Tibial nerve (tissue), 3 donors: Measurements from ENCODE around the gene AKAP6.

ENCODE experiments used
- CTCF ChIP-seq, 5 experiments: fragments of 200-600 bp in 3 of 5; fragments of 450-650 bp in 2 of 5; sonication (generic) in 3 of 5; IDR thresholded peaks; one replicate each; pipeline ENCODE4 v1.5.1; 2016 to 2019; ENCODE audit warnings: antibody characterized with exemption in 5 of 5, mild to moderate bottlenecking in 3 of 5, moderate library complexity in 2 of 5
- POLR2A ChIP-seq, 2 donors: fragments of 450-650 bp; IDR thresholded peaks; one replicate each; pipeline ENCODE4 v1.6.1; 2017; ENCODE audit warnings: antibody characterized with exemption in 2 of 2, mild to moderate bottlenecking in 2 of 2, moderate library complexity in 2 of 2

GRCh38 chr14:32601069-32601468 is 272.0 kb downstream of the AKAP6 start:
- TF ChIP-seq CTCF (IDR thresholded peaks at IDR 0.05) (no peak), POLR2A (IDR thresholded peaks at IDR 0.05) (no peak)
